ENCODE results near the gene ZXDC. TPM values are rescaled to one million over a fixed set of nuclear protein-coding genes. Genes with fewer than 3 reads are reported as not detected.

ZXDC gene
- polyA plus RNA-seq, 6 donors from 2014 or later, result 11.9 to 26.9 (median 16.2) TPM

DNA sequence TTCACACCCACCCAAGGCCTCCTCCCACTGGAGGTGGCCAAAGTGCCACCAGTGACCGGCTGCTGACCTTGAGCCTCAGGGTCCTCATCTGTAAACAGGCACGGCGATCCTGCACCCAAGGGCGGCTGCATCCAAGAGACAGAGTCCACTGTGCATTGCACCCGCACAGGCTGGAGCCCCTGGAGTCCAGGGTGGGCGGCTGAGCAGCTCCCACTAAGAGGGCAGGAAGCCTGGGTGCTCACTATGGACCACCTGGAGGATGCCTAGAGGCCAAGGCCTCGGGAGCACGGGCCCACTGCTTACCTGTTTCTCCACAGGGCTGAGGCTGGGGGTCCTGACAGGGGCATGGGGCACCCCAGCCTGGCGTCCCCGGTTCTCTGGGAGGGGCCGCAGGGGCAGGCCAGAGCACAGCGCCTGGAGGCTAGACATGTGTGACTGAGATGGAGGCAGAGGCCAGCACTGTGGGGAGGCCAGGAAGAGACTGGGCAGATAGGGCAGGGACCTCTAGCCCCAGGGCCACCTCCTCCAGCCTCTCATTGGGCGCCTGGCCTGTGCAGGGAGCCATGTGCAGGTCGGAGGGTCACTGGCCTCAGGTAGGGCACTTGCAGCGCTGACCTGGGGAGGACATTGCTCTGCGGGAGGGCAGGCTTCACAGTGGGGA lies 41.7 kb upstream of the ZXDC start, which contains the start of gene UROC1:
UROC1 (minus strand) TSS at position 483 of the 661 bp plus-strand sequence; CDS start at position 429, 54 bp downstream.
- DNase-seq (no peak), ATAC-seq (ENCODE audit: low read depth in 2 of 2) (no peak)
- peak within 1 kb of the TSS in 1 of 6 donors; percentile 69 for H3K27ac Mint-ChIP-seq
- no peaks in the 10 kb centered on the region for H3K9me3 Mint-ChIP-seq
- H3K4me3 Mint-ChIP-seq, result no peak within 1 kb of the TSS
- peaks cover 0 to 3% (median 0%) of the 10 kb centered on the region in 3 donors for H3K4me1 Mint-ChIP-seq
- no peaks in the 10 kb centered on the region for H3K36me3 Mint-ChIP-seq
- peaks cover 5 to 27% (median 8%) of the 10 kb centered on the region in 3 donors for H3K27me3 Mint-ChIP-seq

DNA sequence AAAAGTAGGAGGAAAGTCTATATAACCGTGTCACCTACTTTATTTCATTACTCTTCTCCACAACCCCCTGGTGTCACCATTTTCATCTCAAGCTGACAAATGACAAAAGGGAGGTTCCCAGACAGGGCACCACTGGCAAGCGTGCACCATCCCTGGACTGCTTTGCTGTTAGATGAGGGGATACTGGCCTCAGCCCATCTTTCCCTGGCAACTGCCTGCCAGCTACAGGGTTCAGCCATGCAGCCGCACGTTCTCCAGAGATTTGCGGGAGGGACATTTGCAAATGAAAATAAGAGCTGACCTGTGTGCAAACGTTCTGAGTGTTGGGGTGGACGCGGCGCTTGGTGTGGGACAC lies 41.2 kb upstream of the ZXDC start:
- H3K4me3 Mint-ChIP-seq, result no peak overlapping the region
- DNase-seq, result no peak
- no peaks in the 10 kb centered on the region for H3K4me1 Mint-ChIP-seq
- peaks cover 0 to 22% (median 3%) of the 10 kb centered on the region in 3 donors for H3K27me3 Mint-ChIP-seq
- H3K27ac Mint-ChIP-seq, result no peak overlapping the region
- H3K9me3 Mint-ChIP-seq, result no peaks in the 10 kb centered on the region
- H3K36me3 Mint-ChIP-seq, result no peaks in the 10 kb centered on the region
- no peak for ATAC-seq (ENCODE audit: low read depth in 2 of 2)

DNA sequence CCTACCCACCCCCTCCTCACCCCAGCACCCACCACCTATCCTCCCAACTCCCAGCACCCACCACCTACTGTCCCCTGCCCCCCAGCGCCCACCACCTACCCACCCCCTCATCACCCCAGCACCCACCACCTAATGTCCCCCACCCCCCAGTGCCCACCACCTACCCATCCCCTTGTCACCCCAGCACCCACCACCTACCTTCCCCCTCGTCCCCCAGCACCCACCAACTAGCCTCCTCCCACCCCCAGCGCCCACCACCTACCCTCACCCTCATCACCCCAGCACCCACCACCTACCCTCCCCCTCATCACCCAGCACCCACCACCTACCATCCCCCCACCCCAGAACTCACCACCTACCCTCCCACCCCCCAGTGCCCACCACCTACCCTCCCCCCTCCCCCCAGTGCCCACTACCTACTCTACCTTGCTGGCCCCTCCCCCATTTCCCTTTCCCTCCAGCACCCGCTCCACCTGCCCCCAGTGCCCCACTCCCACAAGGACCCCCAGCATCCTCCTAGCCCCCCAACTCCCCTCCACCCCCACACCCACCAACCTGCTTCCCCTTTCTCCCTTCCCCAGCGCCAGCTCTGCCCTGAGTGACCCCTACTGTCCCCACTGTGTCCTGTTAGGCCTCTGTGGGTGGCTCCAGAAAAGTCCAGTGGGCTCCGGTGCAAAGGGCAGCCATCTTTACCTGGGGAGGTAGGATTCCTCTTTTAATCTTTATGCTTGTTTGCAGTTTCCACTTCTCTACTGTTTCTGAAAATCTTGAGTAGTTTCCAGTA lies 40.7 kb upstream of the ZXDC start:
- DNase-seq (no peak), ATAC-seq (ENCODE audit: low read depth in 2 of 2) (no peak)
- Mint-ChIP-seq H3K4me3 (no peak overlapping the region), H3K4me1 (no peaks in the 10 kb centered on the region), H3K27ac (peak overlapping the region in 1 of 6 donors; percentile 69), H3K27me3 (peaks cover 0 to 20% (median 0%) of the 10 kb centered on the region in 3 donors), H3K36me3 (no peaks in the 10 kb centered on the region), H3K9me3 (no peaks in the 10 kb centered on the region)

DNA sequence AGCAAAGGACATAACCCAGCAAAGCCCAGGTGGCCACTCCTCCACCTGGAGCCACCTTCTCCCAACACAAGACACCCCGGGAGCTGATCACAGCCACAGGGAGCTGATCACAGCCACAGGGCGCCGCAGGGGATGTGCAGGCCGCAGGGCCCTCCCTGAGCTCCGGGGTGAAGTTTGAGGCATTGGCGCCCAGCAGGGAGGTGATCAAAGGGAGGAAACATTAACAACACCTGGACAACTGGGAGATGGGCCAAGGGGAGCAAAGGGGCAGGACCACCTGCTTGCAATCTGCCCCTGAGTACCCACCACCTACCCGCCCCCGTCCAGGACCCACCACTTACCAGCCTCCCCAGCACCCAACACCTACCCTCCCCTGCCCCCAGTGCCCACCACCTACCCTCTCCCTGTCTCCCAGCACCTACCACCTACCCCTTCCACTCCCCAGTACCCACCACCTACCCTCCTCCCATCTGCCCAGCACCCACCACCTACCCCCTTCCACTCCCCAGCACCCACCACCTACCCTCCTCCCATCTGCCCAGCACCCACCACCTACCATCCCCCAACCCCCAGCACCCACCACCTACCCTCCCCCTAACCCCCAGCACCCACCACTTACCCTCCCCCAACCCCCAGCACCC lies 39.5 kb upstream of the ZXDC start:
- no peak for ATAC-seq (ENCODE audit: low read depth in 2 of 2)

DNA sequence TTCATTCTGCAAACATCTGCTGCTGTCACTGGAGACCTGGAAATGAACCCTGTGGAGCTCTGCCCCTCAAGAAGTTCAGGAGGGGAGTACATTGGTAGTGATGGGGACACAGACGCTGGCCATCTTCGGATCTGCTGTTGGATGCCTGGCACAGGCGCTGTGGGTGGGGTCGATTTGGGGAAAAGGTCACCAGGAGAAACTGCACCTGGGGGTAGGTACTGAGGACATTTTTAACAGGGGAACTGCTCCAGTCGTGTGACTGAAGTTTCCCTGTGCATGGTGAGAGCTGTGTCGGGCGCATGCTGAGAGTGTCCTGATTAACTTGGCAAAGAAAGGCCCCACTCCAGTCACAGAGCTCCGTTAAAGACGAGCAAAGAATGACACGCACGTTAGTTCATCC lies 38.5 kb upstream of the ZXDC start:
- Mint-ChIP-seq H3K9me3 (no peaks in the 10 kb centered on the region), H3K36me3 (no peaks in the 10 kb centered on the region), H3K27ac (no peak overlapping the region), H3K4me3 (no peak overlapping the region), H3K27me3 (peaks cover 0 to 8% (median 0%) of the 10 kb centered on the region in 3 donors), H3K4me1 (no peaks in the 10 kb centered on the region)
- ATAC-seq (ENCODE audit: low read depth in 2 of 2), result no peak
- no peak for DNase-seq

More for the DNA sequence above, 39.5 kb upstream of the ZXDC start:
- Mint-ChIP-seq H3K9me3 (no peaks in the 10 kb centered on the region), H3K27ac (no peak overlapping the region), H3K4me3 (no peak overlapping the region), H3K4me1 (no peaks in the 10 kb centered on the region), H3K27me3 (peaks cover 0 to 14% (median 0%) of the 10 kb centered on the region in 3 donors), H3K36me3 (no peaks in the 10 kb centered on the region)
- no peak for DNase-seq

DNA sequence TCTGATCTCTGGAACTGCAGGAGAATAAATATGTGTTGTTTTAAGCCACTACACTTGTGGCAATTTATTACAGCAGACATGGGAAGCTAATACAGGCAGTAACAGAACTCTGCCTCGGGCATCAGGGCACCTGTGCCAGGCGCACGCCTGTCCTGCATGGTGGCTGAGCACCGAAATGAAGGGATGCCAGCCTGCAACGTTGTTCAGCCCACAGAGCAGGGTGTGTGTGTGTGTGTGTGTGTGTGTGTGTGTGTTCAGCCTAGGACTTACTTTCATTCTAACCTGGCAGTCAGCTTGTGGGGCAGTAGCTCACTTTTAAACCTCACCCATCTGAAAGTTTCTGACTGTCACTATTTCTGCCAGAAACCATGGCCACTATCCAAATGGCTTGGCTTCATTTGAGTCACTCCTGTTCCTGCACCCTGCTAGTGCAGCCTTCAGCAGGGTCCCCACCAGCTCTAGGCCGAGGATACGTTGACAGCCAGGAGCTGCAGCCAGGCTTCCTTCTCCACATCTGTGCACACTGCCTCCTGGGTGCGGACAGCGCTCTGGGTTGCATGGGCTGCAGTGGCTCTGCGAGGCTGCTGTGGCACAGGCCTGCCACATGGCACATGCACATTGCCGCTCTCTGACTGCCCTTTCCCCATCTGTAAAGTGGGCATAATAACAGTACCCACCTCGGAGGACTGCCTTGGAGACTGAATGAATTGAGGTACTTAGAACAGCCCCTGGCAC lies 37.4 kb upstream of the ZXDC start:
- H3K27ac Mint-ChIP-seq, result no peak overlapping the region
- no peak overlapping the region for H3K4me3 Mint-ChIP-seq
- H3K36me3 Mint-ChIP-seq, result no peaks in the 10 kb centered on the region
- DNase-seq (no peak), ATAC-seq (ENCODE audit: low read depth in 2 of 2) (no peak)
- no peaks in the 10 kb centered on the region for H3K4me1 Mint-ChIP-seq
- H3K27me3 Mint-ChIP-seq, result peaks cover 0 to 5% (median 0%) of the 10 kb centered on the region in 3 donors
- no peaks in the 10 kb centered on the region for H3K9me3 Mint-ChIP-seq

DNA sequence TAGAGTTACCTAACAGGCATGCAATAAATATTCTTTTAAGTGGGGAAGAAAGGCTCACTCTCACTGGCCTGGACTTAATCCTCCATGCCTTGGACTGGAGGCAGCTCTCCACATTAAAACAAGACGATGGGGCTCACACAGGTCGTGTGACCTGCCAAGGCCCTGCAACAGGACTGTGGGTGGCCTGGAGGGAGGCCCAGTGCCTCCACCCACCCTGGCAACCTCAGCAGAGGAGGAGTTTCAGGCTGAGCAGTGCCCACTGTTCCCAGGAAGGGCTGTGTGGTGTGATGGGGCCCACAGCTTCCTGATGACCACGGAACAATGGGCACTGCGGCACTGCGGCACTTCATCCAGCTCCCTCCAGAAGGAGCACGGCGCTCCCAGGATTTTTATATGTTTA lies 36.3 kb upstream of the ZXDC start:
- no peak for DNase-seq

DNA sequence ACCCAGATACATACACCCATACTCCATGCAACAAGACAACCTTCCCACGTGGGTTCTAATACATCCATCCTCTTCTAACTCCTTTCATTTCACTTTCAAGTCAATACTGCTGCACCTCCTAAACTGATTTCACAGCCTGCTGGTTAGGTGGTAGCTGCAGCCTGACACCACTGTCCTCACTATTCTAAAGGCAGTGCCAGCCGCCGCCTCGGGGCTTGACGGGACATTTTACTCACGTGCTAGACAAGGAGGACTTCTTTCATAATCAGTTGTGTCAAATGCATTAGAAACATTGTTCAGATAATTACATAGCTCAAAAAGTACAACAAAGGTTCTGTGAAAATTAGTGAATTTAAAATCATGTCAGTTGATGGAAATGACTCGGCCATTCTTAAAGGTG lies 35.6 kb upstream of the ZXDC start:
- Mint-ChIP-seq H3K4me1 (no peaks in the 10 kb centered on the region), H3K27ac (no peak overlapping the region), H3K9me3 (no peaks in the 10 kb centered on the region), H3K27me3 (peaks cover 0 to 1% (median under 1%) of the 10 kb centered on the region in 3 donors), H3K36me3 (no peaks in the 10 kb centered on the region), H3K4me3 (no peak overlapping the region)
- DNase-seq (no peak), ATAC-seq (ENCODE audit: low read depth in 2 of 2) (no peak)

More for the DNA sequence above, 36.3 kb upstream of the ZXDC start:
- no peak for ATAC-seq (ENCODE audit: low read depth in 2 of 2)
- H3K27ac Mint-ChIP-seq, result no peak overlapping the region
- no peak overlapping the region for H3K4me3 Mint-ChIP-seq
- no peaks in the 10 kb centered on the region for H3K9me3 Mint-ChIP-seq
- H3K36me3 Mint-ChIP-seq, result no peaks in the 10 kb centered on the region
- H3K4me1 Mint-ChIP-seq, result no peaks in the 10 kb centered on the region
- peaks cover 0 to 5% (median 0%) of the 10 kb centered on the region in 3 donors for H3K27me3 Mint-ChIP-seq

DNA sequence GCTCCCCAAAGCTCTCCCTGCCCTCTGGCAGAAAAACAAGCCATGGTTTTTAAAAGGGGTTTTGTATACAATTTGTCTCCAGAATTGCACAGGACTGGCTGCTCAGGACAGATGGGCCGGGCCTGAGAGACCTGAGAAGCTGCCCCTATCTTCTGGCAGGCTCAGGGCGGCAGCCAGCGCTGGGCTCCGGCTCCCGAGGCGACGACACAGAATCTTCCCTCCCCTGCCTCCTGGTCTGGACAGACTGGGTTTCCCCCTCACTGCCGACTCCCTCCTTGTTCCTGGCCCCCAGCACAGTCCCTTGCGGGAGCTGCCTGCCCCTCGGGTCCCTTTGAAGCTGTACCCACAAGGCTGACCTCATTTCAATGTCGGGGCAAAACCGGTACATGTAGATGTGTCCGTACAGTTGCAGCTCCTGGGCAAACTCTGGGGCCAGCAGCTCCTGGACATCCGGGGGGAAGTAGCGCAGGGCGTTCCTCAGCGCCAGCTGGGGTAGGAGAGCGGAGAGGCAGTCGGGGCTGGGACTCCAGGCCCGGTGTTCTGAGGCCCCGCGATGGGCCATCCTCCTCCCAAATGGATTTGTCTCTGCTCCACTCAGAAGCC lies 34.7 kb upstream of the ZXDC start:
- ATAC-seq (ENCODE audit: low read depth in 2 of 2), result no peak

DNA sequence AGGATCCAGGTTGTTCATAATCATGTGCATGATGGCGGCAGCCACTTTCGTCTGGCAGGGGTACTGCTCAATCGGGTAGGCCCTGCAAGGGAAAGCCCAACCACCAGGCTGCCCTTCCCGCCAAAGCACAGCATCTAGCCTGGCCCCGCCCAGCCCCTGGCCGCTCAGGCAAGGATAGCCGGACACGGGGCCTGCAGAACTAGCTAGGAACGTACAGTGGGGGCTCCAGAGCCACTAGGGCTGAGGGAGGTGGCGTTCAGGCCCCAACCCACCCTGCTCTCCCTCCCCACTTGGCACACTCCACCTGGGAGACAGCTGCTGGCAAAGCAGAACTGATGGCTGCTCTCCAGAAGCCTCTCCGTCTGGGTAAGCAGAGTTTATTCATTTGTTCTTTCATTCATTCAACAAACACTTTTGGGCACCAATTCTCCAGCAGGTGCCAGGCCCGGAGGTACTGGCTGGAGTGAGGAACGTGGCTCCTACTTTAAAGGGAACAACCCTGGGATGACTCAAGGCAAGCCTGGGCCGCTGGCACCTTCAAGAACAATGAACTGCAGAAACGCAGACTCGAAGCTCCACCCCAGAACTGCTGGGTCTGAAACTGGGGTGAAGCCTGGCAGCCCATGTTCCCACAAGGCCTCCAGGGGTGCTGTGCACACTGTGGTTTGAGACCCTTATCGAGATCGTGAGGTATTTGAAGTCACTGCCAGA lies 34.1 kb upstream of the ZXDC start:
- H3K4me3 Mint-ChIP-seq, result no peak overlapping the region
- DNase-seq (no peak), ATAC-seq (ENCODE audit: low read depth in 2 of 2) (no peak)
- H3K36me3 Mint-ChIP-seq, result no peaks in the 10 kb centered on the region
- no peak overlapping the region for H3K27ac Mint-ChIP-seq
- H3K4me1 Mint-ChIP-seq, result no peaks in the 10 kb centered on the region
- peaks cover 4 to 12% (median 7%) of the 10 kb centered on the region in 3 donors for H3K27me3 Mint-ChIP-seq
- no peaks in the 10 kb centered on the region for H3K9me3 Mint-ChIP-seq

More for the DNA sequence above, 34.7 kb upstream of the ZXDC start:
- H3K36me3 Mint-ChIP-seq, result no peaks in the 10 kb centered on the region
- no peak overlapping the region for H3K27ac Mint-ChIP-seq
- no peak for DNase-seq
- no peaks in the 10 kb centered on the region for H3K9me3 Mint-ChIP-seq
- no peak overlapping the region for H3K4me3 Mint-ChIP-seq
- peaks cover under 1 to 6% (median 4%) of the 10 kb centered on the region in 3 donors for H3K27me3 Mint-ChIP-seq
- no peaks in the 10 kb centered on the region for H3K4me1 Mint-ChIP-seq

DNA sequence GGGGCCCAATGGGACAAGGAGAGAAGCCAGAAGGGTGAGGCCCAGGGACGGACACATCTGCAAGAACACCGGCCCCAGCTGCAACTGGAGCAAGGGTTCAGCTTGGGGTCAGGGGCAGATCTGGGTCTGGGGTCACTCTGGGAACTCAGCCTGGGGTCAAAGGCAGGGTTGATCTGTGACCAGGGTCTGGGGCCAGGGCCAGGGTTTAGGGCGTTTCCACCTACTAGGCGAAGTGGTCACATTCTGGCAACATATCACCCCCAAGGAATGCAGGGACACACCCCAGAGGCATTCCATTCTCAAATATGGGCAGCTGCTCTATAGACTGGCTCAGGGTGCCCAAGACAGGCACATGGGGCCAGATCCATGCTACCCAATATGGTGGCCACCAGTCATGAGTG lies 32.9 kb upstream of the ZXDC start:
- Mint-ChIP-seq H3K27me3 (peaks cover 4 to 13% (median 9%) of the 10 kb centered on the region in 3 donors), H3K27ac (no peak overlapping the region), H3K4me1 (no peaks in the 10 kb centered on the region), H3K36me3 (no peaks in the 10 kb centered on the region), H3K9me3 (no peaks in the 10 kb centered on the region), H3K4me3 (no peak overlapping the region)
- DNase-seq (no peak), ATAC-seq (ENCODE audit: low read depth in 2 of 2) (no peak)

DNA sequence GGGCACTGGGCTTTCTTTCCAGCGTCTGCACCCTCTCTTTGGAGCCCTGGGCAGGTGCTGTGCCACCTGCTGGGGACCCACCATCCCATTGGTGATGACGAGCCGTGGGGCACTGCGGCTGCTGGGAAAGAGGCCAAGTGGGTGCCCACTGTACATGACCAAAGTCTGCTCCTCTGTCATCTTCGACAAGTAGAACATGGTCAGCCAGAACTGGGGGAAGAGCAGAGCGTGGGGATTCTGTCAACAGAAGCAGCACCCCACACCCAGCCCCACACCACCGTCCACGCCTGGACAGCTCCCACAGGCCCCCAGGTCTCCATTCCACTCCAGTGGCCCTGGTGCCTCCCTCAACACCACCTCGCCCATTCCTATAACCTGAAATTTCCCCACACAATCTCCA lies 32.2 kb upstream of the ZXDC start:
- H3K27me3 Mint-ChIP-seq, result peaks cover 4 to 13% (median 9%) of the 10 kb centered on the region in 3 donors
- H3K4me3 Mint-ChIP-seq, result no peak overlapping the region
- no peaks in the 10 kb centered on the region for H3K9me3 Mint-ChIP-seq
- H3K4me1 Mint-ChIP-seq, result no peaks in the 10 kb centered on the region
- ATAC-seq (ENCODE audit: low read depth in 2 of 2), result no peak
- H3K36me3 Mint-ChIP-seq, result no peaks in the 10 kb centered on the region
- no peak for DNase-seq
- no peak overlapping the region for H3K27ac Mint-ChIP-seq
